ENCODE measurements around the gene FGD4.

DNA sequence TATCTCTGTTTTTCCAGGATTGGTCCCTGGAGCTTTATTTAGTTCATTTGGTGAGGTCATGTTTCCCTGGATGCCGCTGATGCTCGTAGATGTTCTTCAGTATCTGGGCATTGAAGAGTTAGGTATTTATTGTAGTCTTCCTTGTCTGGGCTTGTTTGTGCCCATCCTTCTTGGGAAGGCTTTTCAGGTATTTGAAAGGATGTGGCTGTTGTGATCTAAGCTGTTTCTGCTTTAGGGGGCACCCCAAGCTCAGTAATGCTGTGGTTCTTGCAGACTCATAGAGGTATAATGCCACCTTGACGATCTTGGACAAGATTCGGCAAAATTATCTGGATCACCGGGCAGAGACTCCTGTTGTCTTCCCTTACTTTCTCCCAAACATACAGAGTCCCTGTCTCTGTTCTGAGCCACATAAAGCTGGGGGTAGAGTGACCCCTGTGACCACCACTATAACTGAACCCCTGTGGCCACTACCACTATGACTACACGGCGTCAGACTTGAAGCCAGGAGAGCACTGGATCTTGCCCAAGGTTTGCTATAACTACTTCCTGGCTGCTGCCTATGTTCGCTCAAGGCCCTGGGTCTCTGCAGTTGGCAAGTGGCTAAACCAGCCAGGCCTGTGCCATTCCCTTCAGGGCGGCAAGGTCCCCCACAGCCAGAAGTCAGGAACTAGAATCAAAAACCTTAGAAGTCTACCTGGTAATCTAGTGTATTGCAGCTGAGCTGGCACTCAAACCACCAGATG lies 40.9 kb downstream of the FGD4 start:
- no peak for TF ChIP-seq POLR2A (IDR thresholded peaks at IDR 0.05)
- TF ChIP-seq, protein P1, sequence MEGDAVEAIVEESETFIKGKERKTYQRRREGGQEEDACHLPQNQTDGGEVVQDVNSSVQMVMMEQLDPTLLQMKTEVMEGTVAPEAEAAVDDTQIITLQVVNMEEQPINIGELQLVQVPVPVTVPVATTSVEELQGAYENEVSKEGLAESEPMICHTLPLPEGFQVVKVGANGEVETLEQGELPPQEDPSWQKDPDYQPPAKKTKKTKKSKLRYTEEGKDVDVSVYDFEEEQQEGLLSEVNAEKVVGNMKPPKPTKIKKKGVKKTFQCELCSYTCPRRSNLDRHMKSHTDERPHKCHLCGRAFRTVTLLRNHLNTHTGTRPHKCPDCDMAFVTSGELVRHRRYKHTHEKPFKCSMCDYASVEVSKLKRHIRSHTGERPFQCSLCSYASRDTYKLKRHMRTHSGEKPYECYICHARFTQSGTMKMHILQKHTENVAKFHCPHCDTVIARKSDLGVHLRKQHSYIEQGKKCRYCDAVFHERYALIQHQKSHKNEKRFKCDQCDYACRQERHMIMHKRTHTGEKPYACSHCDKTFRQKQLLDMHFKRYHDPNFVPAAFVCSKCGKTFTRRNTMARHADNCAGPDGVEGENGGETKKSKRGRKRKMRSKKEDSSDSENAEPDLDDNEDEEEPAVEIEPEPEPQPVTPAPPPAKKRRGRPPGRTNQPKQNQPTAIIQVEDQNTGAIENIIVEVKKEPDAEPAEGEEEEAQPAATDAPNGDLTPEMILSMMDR (IDR thresholded peaks at IDR 0.05), result no peak
